Measurements from ENCODE around the gene RAP1GAP2.
"Not testable (repeated sequence)": the region's sequence is repeated elsewhere in the genome, so short reads cannot be mapped to it uniquely, and the experiment has no call there.

The RAP1GAP2 gene

GRCh38 chr17:2814481-2815341, 18.5 kb downstream of the RAP1GAP2 start:
- no peak for DNase-seq (ENCODE audit: low spot score)

GRCh38 chr17:2815781-2816185, 19.5 kb downstream of the RAP1GAP2 start:
- no peak for DNase-seq (ENCODE audit: low spot score)

GRCh38 chr17:2816688-2817087, 20.4 kb downstream of the RAP1GAP2 start:
- no peak for DNase-seq (ENCODE audit: low spot score)

- DNase-seq (ENCODE audit: low spot score): not testable (repeated sequence)
Observed at GRCh38 chr17:2819294-2819693, 23.1 kb downstream of the RAP1GAP2 start.

- DNase-seq (ENCODE audit: low spot score): no peak
Observed at GRCh38 chr17:2819921-2820501, 23.8 kb downstream of the RAP1GAP2 start.

GRCh38 chr17:2821868-2822267, 25.6 kb downstream of the RAP1GAP2 start:
- no peak for DNase-seq (ENCODE audit: low spot score)

GRCh38 chr17:2822358-2822757, 26.1 kb downstream of the RAP1GAP2 start:
- no peak for DNase-seq (ENCODE audit: low spot score)

GRCh38 chr17:2825253-2825970, 29.2 kb downstream of the RAP1GAP2 start:
- no peak for DNase-seq (ENCODE audit: low spot score)

- DNase-seq (ENCODE audit: low spot score): peak; percentile 82
Observed at GRCh38 chr17:2828397-2829038, 32.3 kb downstream of the RAP1GAP2 start.

- DNase-seq (ENCODE audit: low spot score): no peak
Observed at GRCh38 chr17:2830678-2831077, 34.4 kb downstream of the RAP1GAP2 start.

GRCh38 chr17:2835780-2836179, 39.5 kb downstream of the RAP1GAP2 start:
- DNase-seq (ENCODE audit: low spot score): no peak

GRCh38 chr17:2837147-2837561, 40.9 kb downstream of the RAP1GAP2 start:
- no peak for DNase-seq (ENCODE audit: low spot score)

- DNase-seq (ENCODE audit: low spot score): no peak
Observed at GRCh38 chr17:2841606-2842005, 45.4 kb downstream of the RAP1GAP2 start.

- no peak for DNase-seq (ENCODE audit: low spot score)
Observed at GRCh38 chr17:2842464-2842863, 46.2 kb downstream of the RAP1GAP2 start.

GRCh38 chr17:2844416-2844815, 48.2 kb downstream of the RAP1GAP2 start:
- peak; percentile 63 for DNase-seq (ENCODE audit: low spot score)

- DNase-seq (ENCODE audit: low spot score): no peak
Observed at GRCh38 chr17:2847381-2848333, 51.4 kb downstream of the RAP1GAP2 start.

GRCh38 chr17:2849327-2849670, 53.1 kb downstream of the RAP1GAP2 start:
- no peak for DNase-seq (ENCODE audit: low spot score)

GRCh38 chr17:2850991-2851390, 54.8 kb downstream of the RAP1GAP2 start:
- DNase-seq (ENCODE audit: low spot score): no peak

GRCh38 chr17:2851615-2852014, 55.4 kb downstream of the RAP1GAP2 start:
- no peak for DNase-seq (ENCODE audit: low spot score)

GRCh38 chr17:2852221-2852620, 56.0 kb downstream of the RAP1GAP2 start:
- DNase-seq (ENCODE audit: low spot score): no peak

- no peak for DNase-seq (ENCODE audit: low spot score)
Observed at GRCh38 chr17:2852729-2853282, 56.6 kb downstream of the RAP1GAP2 start.

Measured in LoVo (cell line).